HG03432 (cell line): Measurements from ENCODE around the gene SUGCT.
"Not testable (repeated sequence)": the region's sequence is repeated elsewhere in the genome, so short reads cannot be mapped to it uniquely, and the experiment has no call there.

Experiments
- ATAC-seq: cut with Tn5 transposase; IDR thresholded peaks from one replicate; pipeline ENCODE4 v1.9.1; 2021; ENCODE audit warnings: mild to moderate bottlenecking, moderate library complexity; ENCODE audit not compliant: unreplicated experiment

The SUGCT gene

GRCh38 chr7:40199076-40199802 is 64.4 kb downstream of the SUGCT start:
- no peak for ATAC-seq

GRCh38 chr7:40200791-40201190 is 66.0 kb downstream of the SUGCT start:
- no peak for ATAC-seq

GRCh38 chr7:40202851-40203250 is 68.0 kb downstream of the SUGCT start:
- no peak for ATAC-seq

- ATAC-seq = no peak
Observed at GRCh38 chr7:40204581-40204980, 69.8 kb downstream of the SUGCT start.

DNA sequence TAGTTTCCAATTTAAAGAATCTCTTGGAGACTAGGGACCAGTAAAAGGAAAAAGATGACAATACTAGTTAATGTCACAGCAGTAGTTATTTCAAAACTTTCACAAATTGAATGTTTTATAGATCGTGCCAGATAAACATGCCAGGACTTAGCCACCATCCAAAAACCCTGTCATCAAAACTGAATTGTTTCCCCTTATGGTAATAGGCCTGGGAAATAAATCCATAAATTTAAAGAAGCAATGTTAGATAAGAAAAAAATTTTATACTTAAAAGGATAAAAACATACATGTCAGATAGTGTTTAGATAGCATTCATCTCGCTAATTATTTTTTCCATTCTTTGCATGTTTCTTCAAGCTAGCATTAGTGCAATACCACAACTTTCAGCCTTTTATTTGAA is 71.2 kb downstream of the SUGCT start:
- no peak for ATAC-seq

GRCh38 chr7:40211276-40212003 is 76.6 kb downstream of the SUGCT start:
- no peak for ATAC-seq

DNA sequence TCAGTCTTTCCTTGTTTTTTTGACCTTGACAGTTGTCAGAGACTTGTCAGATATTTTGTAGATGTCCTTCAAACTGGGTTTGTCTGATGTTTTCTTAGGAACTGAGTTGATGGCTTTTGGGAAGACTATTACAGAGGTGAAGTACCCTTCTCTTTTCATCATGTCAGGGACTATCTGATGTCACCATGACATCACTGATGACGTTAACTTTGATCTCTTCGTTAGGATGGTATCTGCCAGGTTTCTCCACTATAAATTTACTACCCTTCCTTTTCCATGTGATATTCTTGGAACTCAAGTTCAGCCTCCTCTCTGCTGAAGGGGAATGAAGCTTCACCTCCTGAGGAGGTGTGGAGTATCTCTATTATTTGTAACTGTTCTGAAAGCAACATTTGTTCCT is 78.5 kb downstream of the SUGCT start:
- ATAC-seq = no peak

- no peak for ATAC-seq
Observed at GRCh38 chr7:40213856-40214255, 79.1 kb downstream of the SUGCT start.

- ATAC-seq = not testable (repeated sequence)
Observed at GRCh38 chr7:40218612-40219011, 83.8 kb downstream of the SUGCT start.

DNA sequence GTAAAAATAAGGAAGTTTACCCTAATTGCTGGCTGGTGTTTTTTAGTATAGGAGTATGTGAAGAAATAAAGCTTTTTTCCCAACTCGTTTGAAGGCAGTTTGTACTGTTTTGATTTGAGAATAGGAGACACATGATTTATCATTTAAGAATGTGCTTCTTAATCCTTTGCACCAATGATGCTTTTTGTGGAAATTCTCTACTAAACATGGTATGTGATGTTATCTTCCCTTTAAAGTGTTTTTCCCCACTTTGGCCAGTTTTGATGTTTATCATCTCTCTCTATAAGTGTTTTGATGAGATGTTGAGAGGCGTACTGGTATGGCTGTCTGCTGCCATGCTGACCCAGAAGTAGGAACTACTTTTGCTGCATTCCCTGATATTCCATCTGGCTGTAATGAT is 85.1 kb downstream of the SUGCT start:
- no peak for ATAC-seq

GRCh38 chr7:40220421-40220911 is 85.7 kb downstream of the SUGCT start:
- ATAC-seq = no peak

DNA sequence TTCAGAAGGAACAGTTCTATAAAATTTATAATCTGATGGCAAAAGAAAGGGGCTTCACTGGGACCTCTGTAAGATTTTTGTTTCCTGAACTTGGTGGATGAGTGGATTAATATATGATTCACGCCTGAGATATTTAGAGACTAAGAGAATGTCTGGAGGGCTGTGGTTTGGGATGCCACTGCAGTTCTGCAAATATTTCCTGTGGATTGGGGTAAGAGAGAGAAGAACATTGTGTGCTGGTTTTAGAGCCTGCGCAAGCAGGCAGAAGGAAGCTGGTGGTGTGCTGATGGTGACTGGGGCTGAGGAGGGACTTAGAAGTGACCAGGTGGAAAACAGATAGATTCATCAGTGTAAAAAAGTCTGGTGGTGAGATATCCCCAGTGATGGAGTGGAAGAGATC is 87.0 kb downstream of the SUGCT start:
- ATAC-seq = no peak

GRCh38 chr7:40223451-40224127 is 88.8 kb downstream of the SUGCT start:
- no peak for ATAC-seq

DNA sequence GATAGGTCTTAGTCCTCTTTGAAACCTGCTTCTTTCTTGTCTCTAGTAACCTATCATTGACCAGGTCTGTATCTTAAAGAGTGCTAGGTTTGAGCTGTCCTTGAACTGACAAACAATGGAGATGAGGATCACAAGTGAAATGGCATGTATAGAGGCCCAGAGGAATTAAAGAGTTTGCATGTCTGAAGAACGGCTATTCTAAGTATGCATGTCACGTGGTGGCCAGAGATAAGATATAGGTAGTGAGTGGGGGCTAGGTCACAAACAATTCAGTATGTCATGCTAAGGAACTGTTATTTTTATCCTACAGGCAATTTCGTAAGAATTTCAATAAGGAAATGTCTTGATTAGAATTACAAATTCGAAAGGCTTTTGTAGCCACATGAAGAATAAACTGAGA is 95.3 kb downstream of the SUGCT start:
- no peak for ATAC-seq

GRCh38 chr7:40231796-40232195 is 97.0 kb downstream of the SUGCT start:
- no peak for ATAC-seq

- peak; percentile 65 for ATAC-seq
Observed at GRCh38 chr7:40232242-40232893, 97.6 kb downstream of the SUGCT start.

- ATAC-seq = no peak
Observed at GRCh38 chr7:40234046-40234445, 99.2 kb downstream of the SUGCT start.

GRCh38 chr7:40234666-40235065 is 99.9 kb downstream of the SUGCT start:
- no peak for ATAC-seq

GRCh38 chr7:40237731-40238130 is 102.9 kb downstream of the SUGCT start:
- ATAC-seq = no peak

- ATAC-seq = no peak
Observed at GRCh38 chr7:40239755-40240303, 105.0 kb downstream of the SUGCT start.

DNA sequence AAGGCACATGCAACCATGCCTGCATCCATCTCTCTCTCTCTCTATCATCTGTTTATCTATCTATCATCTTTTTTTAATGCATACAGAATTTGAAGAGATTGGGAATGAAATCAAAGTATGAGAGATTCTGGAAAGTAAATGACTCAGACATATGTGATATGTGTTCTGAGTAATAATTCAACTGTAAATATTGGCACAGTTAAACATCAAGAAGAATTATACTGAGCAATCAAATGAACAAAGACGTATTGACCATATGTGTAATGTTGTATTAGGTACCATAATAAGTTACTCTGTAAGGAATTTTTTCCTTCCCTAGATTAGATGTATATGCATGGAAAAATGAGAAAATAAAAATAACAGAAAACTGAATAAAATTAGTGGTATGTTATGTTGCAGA is 108.3 kb downstream of the SUGCT start:
- no peak for ATAC-seq
